Upper lobe of left lung (tissue), 6 donors: ENCODE data around the gene SEMA5A. TPM values are rescaled to one million over a fixed set of nuclear protein-coding genes. Genes with fewer than 3 reads are reported as not detected.

Experiments used
- ATAC-seq, 2 donors: fragments of 200-7000 bp; cut with Tn5 transposase; one replicate each; pipeline ENCODE4 v1.9.1; 2022; ENCODE audit warnings: mild to moderate bottlenecking in 2 of 2, moderate library complexity in 2 of 2; ENCODE audit not compliant: low FRiP score in 2 of 2
- DNase-seq, 2 donors: peaks; one replicate each; pipeline ENCODE4 v3.0.0-alpha.2; 2019 to 2020
- H3K27ac ChIP-seq, 4 donors: fragments of 200-600 bp; sonication (generic); one replicate each; pipeline ENCODE4 v1.5.1; 2016 to 2019
- H3K27me3 ChIP-seq, 4 donors: fragments of 200-600 bp; sonication (generic); one replicate each; pipeline ENCODE4 v1.5.1; 2017 to 2019
- H3K36me3 ChIP-seq, 4 donors: fragments of 200-600 bp; sonication (generic); one replicate each; pipeline ENCODE4 v1.5.1; 2016 to 2019
- H3K4me1 ChIP-seq, 4 donors: fragments of 200-600 bp; sonication (generic); one replicate each; pipeline ENCODE4 v1.5.1; 2018 to 2019
- H3K4me3 ChIP-seq, 4 donors: fragments of 200-600 bp; sonication (generic); one replicate each; pipeline ENCODE4 v1.5.1; 2017 to 2019; ENCODE audit warnings: mild to moderate bottlenecking in 2 of 4, moderate library complexity in 1 of 4
- H3K9me3 ChIP-seq, 4 donors: fragments of 200-600 bp; sonication (generic); one replicate each; pipeline ENCODE4 v1.5.1; 2018 to 2019
- EP300 ChIP-seq, 4 donors: sonication (generic); formaldehyde crosslinking; IDR thresholded peaks; one replicate each; pipeline ENCODE4 v1.5.1; 2017; ENCODE audit warnings: antibody characterized with exemption in 4 of 4, control low read depth in 2 of 4
- POLR2A ChIP-seq, 4 donors: fragments of 450-650 bp; IDR thresholded peaks; one replicate each; pipeline ENCODE4 v1.5.1; 2016 to 2017; ENCODE audit warnings: antibody characterized with exemption in 4 of 4, mild to moderate bottlenecking in 2 of 4
- POLR2AphosphoS5 ChIP-seq, 2 donors: sonication (generic); formaldehyde crosslinking; IDR thresholded peaks; one replicate each; pipeline ENCODE4 v1.5.1; 2017; ENCODE audit warnings: antibody characterized with exemption in 2 of 2
- WGBS, 2 donors: methylation state at CpG; one replicate each; pipeline ENCODE4 v1.1.5; 2017 to 2018; 5-methylcytosine and 5-hydroxymethylcytosine counted together
- total RNA-seq, 6 donors: library from RNA; depleted of rRNA in 4 of 6; stranded (reverse); fragments of >200 nt in 4 of 6; gene quantifications; one replicate each; pipeline versions ENCODE4 v1.1.0 to v1.2.1, GENCODE V29; 2016 to 2021
- TF ChIP-seq, protein P1 (sequence below), 6 experiments: fragments of 450-650 bp in 4 of 6; fragments of 200-600 bp in 2 of 6; sonication (generic) in 2 of 6; IDR thresholded peaks; one replicate each; pipeline ENCODE4 v1.5.1; 2016 to 2019; ENCODE audit warnings: antibody characterized with exemption in 6 of 6
- donor health status: DM: no; HTN: no; CAD: no; lungs with moderate emphysema.
- donor health status: DM: no; HTN: yes; CAD: no; lungs with severe emphysema.

The SEMA5A gene
- total RNA-seq, 6 donors from 2014 or later = 5.2 to 40.5 (median 27.5) TPM

DNA sequence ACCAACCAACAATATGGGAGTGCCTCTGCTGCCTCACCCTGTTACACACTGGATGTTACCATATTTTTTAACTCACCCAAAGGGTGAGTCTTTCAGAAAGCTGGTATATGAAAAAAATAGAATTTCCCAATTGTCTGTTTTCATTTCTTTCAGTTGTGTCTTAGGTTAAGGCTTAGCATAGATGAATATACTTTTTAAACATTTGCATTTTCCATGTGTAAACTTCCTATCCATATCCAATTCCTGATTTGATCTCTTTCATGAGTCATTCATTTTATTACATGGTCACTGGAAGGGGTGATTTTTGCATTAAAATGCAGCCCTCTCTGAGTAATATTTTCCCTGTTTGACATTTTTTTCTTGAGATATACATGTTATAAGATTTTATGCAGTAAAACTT lies 406.5 kb downstream of the SEMA5A start:
- H3K36me3 ChIP-seq = no peaks in the 10 kb centered on the region
- no peak for ATAC-seq
- no peak for DNase-seq
- no peak overlapping the region for H3K27ac ChIP-seq
- TF ChIP-seq POLR2AphosphoS5 (IDR thresholded peaks at IDR 0.05) (no peak), EP300 (IDR thresholded peaks at IDR 0.05) (no peak), POLR2A (IDR thresholded peaks at IDR 0.05) (no peak)
- TF ChIP-seq, protein P1, sequence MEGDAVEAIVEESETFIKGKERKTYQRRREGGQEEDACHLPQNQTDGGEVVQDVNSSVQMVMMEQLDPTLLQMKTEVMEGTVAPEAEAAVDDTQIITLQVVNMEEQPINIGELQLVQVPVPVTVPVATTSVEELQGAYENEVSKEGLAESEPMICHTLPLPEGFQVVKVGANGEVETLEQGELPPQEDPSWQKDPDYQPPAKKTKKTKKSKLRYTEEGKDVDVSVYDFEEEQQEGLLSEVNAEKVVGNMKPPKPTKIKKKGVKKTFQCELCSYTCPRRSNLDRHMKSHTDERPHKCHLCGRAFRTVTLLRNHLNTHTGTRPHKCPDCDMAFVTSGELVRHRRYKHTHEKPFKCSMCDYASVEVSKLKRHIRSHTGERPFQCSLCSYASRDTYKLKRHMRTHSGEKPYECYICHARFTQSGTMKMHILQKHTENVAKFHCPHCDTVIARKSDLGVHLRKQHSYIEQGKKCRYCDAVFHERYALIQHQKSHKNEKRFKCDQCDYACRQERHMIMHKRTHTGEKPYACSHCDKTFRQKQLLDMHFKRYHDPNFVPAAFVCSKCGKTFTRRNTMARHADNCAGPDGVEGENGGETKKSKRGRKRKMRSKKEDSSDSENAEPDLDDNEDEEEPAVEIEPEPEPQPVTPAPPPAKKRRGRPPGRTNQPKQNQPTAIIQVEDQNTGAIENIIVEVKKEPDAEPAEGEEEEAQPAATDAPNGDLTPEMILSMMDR (IDR thresholded peaks at IDR 0.05) = no peak
- no peaks in the 10 kb centered on the region for H3K4me1 ChIP-seq
- no peak overlapping the region for H3K4me3 ChIP-seq
- H3K9me3 ChIP-seq = no peaks in the 10 kb centered on the region
- no peaks in the 10 kb centered on the region for H3K27me3 ChIP-seq

- no peaks in the 10 kb centered on the region for H3K27me3 ChIP-seq
- no peak overlapping the region for H3K4me3 ChIP-seq
- WGBS, 2 donors = 90 to 93% methylated on average over 2 of the region's 2 CpGs
- DNase-seq (no peak), ATAC-seq (no peak)
- TF ChIP-seq, protein P1 (IDR thresholded peaks at IDR 0.05) = no peak
- TF ChIP-seq POLR2AphosphoS5 (IDR thresholded peaks at IDR 0.05) (no peak), POLR2A (IDR thresholded peaks at IDR 0.05) (no peak), EP300 (IDR thresholded peaks at IDR 0.05) (no peak)
- H3K36me3 ChIP-seq = no peaks in the 10 kb centered on the region
- no peaks in the 10 kb centered on the region for H3K9me3 ChIP-seq
- no peak overlapping the region for H3K27ac ChIP-seq
- H3K4me1 ChIP-seq = no peaks in the 10 kb centered on the region
Measured at GRCh38 chr5:9128136-9128535, 417.7 kb downstream of the SEMA5A start.

DNA sequence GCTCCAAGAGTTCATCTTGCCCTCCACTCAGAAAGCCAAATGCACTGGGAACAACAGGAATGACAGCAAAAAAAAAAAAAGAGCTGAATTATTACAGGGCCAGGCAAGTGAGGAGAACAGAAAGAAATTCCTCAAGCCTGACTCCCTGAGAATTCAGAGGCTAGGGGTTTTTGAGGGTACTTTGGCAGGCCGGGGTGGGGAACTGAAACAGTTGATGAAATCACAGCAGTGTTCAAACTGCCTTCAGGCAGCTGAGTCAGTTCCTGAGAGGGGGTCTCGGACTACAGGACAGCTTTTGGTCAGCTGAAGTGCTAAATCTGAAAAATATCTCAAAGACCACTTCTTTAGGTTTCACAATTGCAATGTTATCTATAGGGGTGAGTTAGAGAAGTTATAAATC lies 419.4 kb downstream of the SEMA5A start:
- DNase-seq = no peak
- no peak overlapping the region for H3K27ac ChIP-seq
- 60 to 66% methylated on average over 2 of the region's 2 CpGs for WGBS, 2 donors
- TF ChIP-seq POLR2A (IDR thresholded peaks at IDR 0.05) (no peak), EP300 (IDR thresholded peaks at IDR 0.05) (no peak), POLR2AphosphoS5 (IDR thresholded peaks at IDR 0.05) (no peak)
- TF ChIP-seq, protein P1 (IDR thresholded peaks at IDR 0.05) = no peak
- no peaks in the 10 kb centered on the region for H3K27me3 ChIP-seq
- H3K36me3 ChIP-seq = no peaks in the 10 kb centered on the region
- H3K4me1 ChIP-seq = no peaks in the 10 kb centered on the region
- H3K9me3 ChIP-seq = no peaks in the 10 kb centered on the region
- no peak overlapping the region for H3K4me3 ChIP-seq
- no peak for ATAC-seq

- WGBS, 2 donors = 76 to 83% methylated on average over 3 of the region's 3 CpGs
- H3K4me3 ChIP-seq = no peak overlapping the region
- TF ChIP-seq, protein P1 (IDR thresholded peaks at IDR 0.05) = no peak
- TF ChIP-seq POLR2A (IDR thresholded peaks at IDR 0.05) = no peak
- no peak for TF ChIP-seq EP300 (IDR thresholded peaks at IDR 0.05)
- no peak for TF ChIP-seq POLR2AphosphoS5 (IDR thresholded peaks at IDR 0.05)
- H3K4me1 ChIP-seq = no peaks in the 10 kb centered on the region
- no peaks in the 10 kb centered on the region for H3K27me3 ChIP-seq
- H3K27ac ChIP-seq = no peak overlapping the region
- ATAC-seq (no peak), DNase-seq (no peak)
- no peaks in the 10 kb centered on the region for H3K36me3 ChIP-seq
- H3K9me3 ChIP-seq = no peaks in the 10 kb centered on the region
Measured at GRCh38 chr5:9125852-9126251, 420.0 kb downstream of the SEMA5A start.

DNA sequence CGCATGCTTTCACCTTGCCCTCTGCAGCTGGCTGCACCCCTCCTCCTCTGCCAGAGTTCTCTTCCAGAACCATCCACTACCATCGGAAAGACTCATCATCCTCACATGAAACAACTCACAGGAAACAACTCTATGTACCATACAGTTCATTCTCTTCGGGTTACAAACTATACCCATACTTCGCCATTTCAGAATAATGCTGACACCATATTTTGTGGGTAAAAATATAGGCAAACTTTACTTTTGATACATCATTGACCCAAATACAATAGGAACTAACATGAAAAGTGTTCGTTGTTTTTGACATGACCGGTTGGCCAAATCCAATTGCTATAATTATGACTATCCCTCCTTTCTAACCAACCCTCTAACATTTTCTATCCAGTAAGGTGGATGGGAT lies 421.0 kb downstream of the SEMA5A start:
- 95 to 96% methylated on average over 6 of the region's 6 CpGs for WGBS, 2 donors
- no peak for ATAC-seq

More for the DNA sequence above, 421.0 kb downstream of the SEMA5A start:
- H3K27me3 ChIP-seq = no peaks in the 10 kb centered on the region
- H3K27ac ChIP-seq = no peak overlapping the region
- TF ChIP-seq, protein P1 (IDR thresholded peaks at IDR 0.05) = no peak
- TF ChIP-seq POLR2A (IDR thresholded peaks at IDR 0.05) (no peak), EP300 (IDR thresholded peaks at IDR 0.05) (no peak), POLR2AphosphoS5 (IDR thresholded peaks at IDR 0.05) (no peak)
- no peaks in the 10 kb centered on the region for H3K9me3 ChIP-seq
- no peaks in the 10 kb centered on the region for H3K36me3 ChIP-seq
- H3K4me1 ChIP-seq = no peaks in the 10 kb centered on the region
- no peak overlapping the region for H3K4me3 ChIP-seq
- no peak for DNase-seq
